Measurements from ENCODE around the gene ATP2A3. TPM values are rescaled to one million over a fixed set of nuclear protein-coding genes. Genes with fewer than 3 reads are reported as not detected.

ATP2A3 gene
- total and polyA plus RNA-seq, 2 experiments from 2014 or later, result 2.2 to 4.1 TPM

DNA sequence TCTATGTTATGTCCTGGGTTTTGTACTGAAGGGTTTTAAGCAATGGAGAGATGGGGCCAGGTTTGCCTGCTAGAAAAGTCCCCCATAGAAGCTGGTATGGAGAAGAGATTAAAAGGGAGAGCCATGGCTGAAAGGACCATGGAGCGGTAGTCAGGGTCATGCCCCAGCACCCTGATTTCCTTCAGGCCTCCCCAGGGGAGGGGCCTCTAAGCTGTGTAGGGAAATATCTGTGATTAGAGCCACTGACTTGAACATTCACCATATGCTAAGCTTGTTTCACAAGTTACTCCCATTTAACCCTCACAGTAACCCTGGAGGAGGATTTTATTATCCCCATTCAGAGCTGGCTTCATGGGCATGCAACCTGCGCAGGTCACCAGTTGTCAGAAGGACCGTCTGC is 3.8 kb upstream of the ATP2A3 start:
- no peak overlapping the region for H3K4me3 ChIP-seq
- H3K79me2 ChIP-seq, result no peaks in the 10 kb centered on the region
- 88% methylated on average over 3 of the region's 3 CpGs for WGBS (ENCODE audit: low lambda C conversion rate, missing lambda C conversion rate)
- no peak overlapping the region for H3K27ac ChIP-seq
- H3K9me2 ChIP-seq (replicated peaks; ENCODE audit: insufficient read depth), result no peaks in the 10 kb centered on the region
- no peak overlapping the region for H2AFZ ChIP-seq
- peaks cover 10% of the 10 kb centered on the region for H3K4me1 ChIP-seq (ENCODE audit: insufficient read depth)
- DNase-seq (ENCODE audit: low spot score), result no peak
- H3K4me2 ChIP-seq, result no peak overlapping the region
- H3K27me3 ChIP-seq, result peaks cover 18% of the 10 kb centered on the region
- H3K36me3 ChIP-seq (replicated peaks; ENCODE audit: insufficient read depth, low read depth), result no peaks in the 10 kb centered on the region
- no peaks in the 10 kb centered on the region for H4K20me1 ChIP-seq (ENCODE audit: insufficient read depth, poor library complexity, severe bottlenecking)
- no peaks in the 10 kb centered on the region for H3K9me3 ChIP-seq (ENCODE audit: low read depth)
- TF ChIP-seq EZH2 (IDR thresholded peaks at IDR 0.05; ENCODE audit: borderline replicate concordance) (no peak), EZH2phosphoT487 (IDR thresholded peaks at IDR 0.05; ENCODE audit: low read depth, severe bottlenecking, unreplicated experiment) (no peak)
- TF ChIP-seq, protein P1, sequence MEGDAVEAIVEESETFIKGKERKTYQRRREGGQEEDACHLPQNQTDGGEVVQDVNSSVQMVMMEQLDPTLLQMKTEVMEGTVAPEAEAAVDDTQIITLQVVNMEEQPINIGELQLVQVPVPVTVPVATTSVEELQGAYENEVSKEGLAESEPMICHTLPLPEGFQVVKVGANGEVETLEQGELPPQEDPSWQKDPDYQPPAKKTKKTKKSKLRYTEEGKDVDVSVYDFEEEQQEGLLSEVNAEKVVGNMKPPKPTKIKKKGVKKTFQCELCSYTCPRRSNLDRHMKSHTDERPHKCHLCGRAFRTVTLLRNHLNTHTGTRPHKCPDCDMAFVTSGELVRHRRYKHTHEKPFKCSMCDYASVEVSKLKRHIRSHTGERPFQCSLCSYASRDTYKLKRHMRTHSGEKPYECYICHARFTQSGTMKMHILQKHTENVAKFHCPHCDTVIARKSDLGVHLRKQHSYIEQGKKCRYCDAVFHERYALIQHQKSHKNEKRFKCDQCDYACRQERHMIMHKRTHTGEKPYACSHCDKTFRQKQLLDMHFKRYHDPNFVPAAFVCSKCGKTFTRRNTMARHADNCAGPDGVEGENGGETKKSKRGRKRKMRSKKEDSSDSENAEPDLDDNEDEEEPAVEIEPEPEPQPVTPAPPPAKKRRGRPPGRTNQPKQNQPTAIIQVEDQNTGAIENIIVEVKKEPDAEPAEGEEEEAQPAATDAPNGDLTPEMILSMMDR (IDR thresholded peaks at IDR 0.05; ENCODE audit: poor library complexity), result no peak

DNA sequence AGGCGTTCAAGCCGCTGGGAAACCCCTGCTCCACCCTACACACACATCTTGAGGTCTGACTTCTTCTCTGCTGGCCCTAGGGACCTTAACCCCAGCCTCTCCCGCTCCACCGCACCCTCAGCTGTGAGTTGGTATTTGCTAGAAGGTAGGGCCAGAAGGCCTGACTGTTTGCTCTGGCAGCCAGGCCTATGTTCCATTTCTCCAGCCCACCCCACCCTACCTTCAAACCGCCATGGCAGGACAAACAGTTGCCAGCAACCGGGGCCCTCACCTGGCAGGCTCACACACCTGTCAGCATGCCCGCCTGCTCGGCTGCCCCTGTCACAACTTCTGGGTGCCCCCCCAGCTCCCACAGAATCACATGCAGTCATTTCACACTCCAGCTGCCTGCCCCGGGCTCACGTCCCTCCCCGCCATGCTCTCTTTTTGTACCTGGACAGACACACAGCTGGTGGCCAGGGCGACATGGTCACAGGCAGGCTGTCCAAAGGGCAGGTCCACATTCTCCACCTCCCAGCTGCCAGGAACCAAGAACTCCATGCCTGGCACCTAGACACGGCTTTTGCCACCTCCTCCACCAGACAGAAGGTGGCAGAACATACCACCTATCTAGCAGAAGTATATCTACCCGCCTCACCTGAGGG is 2.6 kb upstream of the ATP2A3 start:
- Histone ChIP-seq H3K27me3 (peaks cover 30% of the 10 kb centered on the region), H3K79me2 (no peaks in the 10 kb centered on the region), H4K20me1 (ENCODE audit: insufficient read depth, poor library complexity, severe bottlenecking) (no peaks in the 10 kb centered on the region), H3K9me3 (ENCODE audit: low read depth) (no peaks in the 10 kb centered on the region), H3K9me2 (replicated peaks; ENCODE audit: insufficient read depth) (no peaks in the 10 kb centered on the region), H3K4me3 (no peak overlapping the region), H3K27ac (no peak overlapping the region), H3K36me3 (replicated peaks; ENCODE audit: insufficient read depth, low read depth) (no peaks in the 10 kb centered on the region), H2AFZ (no peak overlapping the region), H3K4me2 (no peak overlapping the region), H3K4me1 (ENCODE audit: insufficient read depth) (peaks cover 10% of the 10 kb centered on the region)
- no peak for DNase-seq (ENCODE audit: low spot score)
- TF ChIP-seq EZH2phosphoT487 (IDR thresholded peaks at IDR 0.05; ENCODE audit: low read depth, severe bottlenecking, unreplicated experiment) (no peak), EZH2 (IDR thresholded peaks at IDR 0.05; ENCODE audit: borderline replicate concordance) (no peak)
- TF ChIP-seq, protein P1 (IDR thresholded peaks at IDR 0.05; ENCODE audit: poor library complexity), result no peak
- WGBS (ENCODE audit: low lambda C conversion rate, missing lambda C conversion rate), result 89% methylated on average over 14 of the region's 14 CpGs

DNA sequence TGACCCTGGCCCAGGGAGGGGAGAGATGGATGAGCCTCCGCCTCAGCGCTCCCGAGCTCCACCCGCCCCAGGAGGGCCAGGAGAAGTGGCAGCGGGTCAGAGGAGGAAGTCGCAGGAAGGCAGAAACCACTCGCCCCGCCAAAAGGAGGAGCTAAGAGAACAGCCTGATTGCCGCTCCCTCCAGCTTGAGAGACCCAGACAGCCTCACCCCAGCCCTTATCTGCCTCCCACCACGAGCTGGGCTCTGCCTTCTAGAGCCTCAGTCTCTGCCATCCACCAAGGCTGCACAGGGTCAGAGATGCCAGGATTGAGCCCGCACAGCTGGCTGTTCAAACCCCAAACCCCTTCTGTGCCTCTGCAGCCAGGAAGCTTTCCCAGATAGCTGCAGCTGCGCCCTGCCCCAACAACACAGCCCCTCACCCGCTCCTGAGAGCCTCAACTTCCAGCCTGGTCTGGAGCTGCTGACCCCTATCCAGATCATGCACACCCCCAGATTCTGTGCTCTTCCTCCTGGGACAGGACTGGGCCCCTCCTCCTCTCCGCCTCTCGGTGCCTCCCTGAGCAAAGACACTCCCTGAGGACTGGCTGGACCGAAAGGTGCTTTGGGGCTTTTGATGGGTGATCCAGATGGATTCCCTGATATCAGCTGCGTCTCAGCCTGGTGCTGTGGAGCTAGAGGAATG is 1.0 kb upstream of the ATP2A3 start:
- H3K27ac ChIP-seq, result peak overlapping the region; percentile 51
- H3K4me2 ChIP-seq, result peak overlapping the region; percentile 89
- H3K4me1 ChIP-seq (ENCODE audit: insufficient read depth), result peaks cover 10% of the 10 kb centered on the region
- peak overlapping the region; percentile 46 for H2AFZ ChIP-seq
- H3K9me2 ChIP-seq (replicated peaks; ENCODE audit: insufficient read depth), result no peaks in the 10 kb centered on the region
- 32% methylated on average over 10 of the region's 17 CpGs for WGBS (ENCODE audit: low lambda C conversion rate, missing lambda C conversion rate)
- no peaks in the 10 kb centered on the region for H3K9me3 ChIP-seq (ENCODE audit: low read depth)
- peak overlapping the region; percentile 33 for H3K4me3 ChIP-seq
- no peak for TF ChIP-seq EZH2 (IDR thresholded peaks at IDR 0.05; ENCODE audit: borderline replicate concordance)
- H4K20me1 ChIP-seq (ENCODE audit: insufficient read depth, poor library complexity, severe bottlenecking), result no peaks in the 10 kb centered on the region
- peaks cover 30% of the 10 kb centered on the region for H3K27me3 ChIP-seq
- no peaks in the 10 kb centered on the region for H3K36me3 ChIP-seq (replicated peaks; ENCODE audit: insufficient read depth, low read depth)
- DNase-seq (ENCODE audit: low spot score), result peak; percentile 73
- no peaks in the 10 kb centered on the region for H3K79me2 ChIP-seq

All from hepatocyte (in vitro differentiated cells).